Muscle layer of duodenum (tissue), 2 donors: ENCODE results near the gene ROBO1.

Experiments
- H3K27ac ChIP-seq: one replicate; pipeline ENCODE4 v1.7.0; 2013; ENCODE audit warnings: mild to moderate bottlenecking, low read length
- H3K27me3 ChIP-seq: one replicate; pipeline ENCODE4 v1.7.0; 2013; ENCODE audit warnings: low read depth, mild to moderate bottlenecking, control low read depth, low read length
- H3K36me3 ChIP-seq, 2 donors: one replicate each; pipeline ENCODE4 v1.7.0; 2013; ENCODE audit warnings: low read length in 2 of 2, control low read depth in 1 of 2, mild to moderate bottlenecking in 1 of 2; ENCODE audit not compliant: insufficient read depth in 2 of 2, control insufficient read depth in 1 of 2
- H3K4me1 ChIP-seq, 2 donors: one replicate each; pipeline ENCODE4 v1.7.0; 2013; ENCODE audit warnings: low read length in 2 of 2, mild to moderate bottlenecking in 2 of 2, control low read depth in 1 of 2, moderate library complexity in 1 of 2; ENCODE audit not compliant: insufficient read depth in 2 of 2, control insufficient read depth in 1 of 2
- H3K4me3 ChIP-seq, 2 donors: one replicate each; pipeline ENCODE4 v1.7.0; 2013; ENCODE audit warnings: low read length in 2 of 2, low read depth in 1 of 2, mild to moderate bottlenecking in 1 of 2
- H3K9me3 ChIP-seq, 2 donors: one replicate each; pipeline ENCODE4 v1.7.0; 2013; ENCODE audit warnings: low read length in 2 of 2, control low read depth in 1 of 2, mild to moderate bottlenecking in 1 of 2; ENCODE audit not compliant: control insufficient read depth in 1 of 2
- donor health status: healthy.

The ROBO1 gene

GRCh38 chr3:79154865-79155264 lies 612.9 kb downstream of the ROBO1 start:
- no peak overlapping the region for H3K4me3 ChIP-seq
- no peaks in the 10 kb centered on the region for H3K36me3 ChIP-seq
- H3K27ac ChIP-seq, result no peak overlapping the region
- no peaks in the 10 kb centered on the region for H3K27me3 ChIP-seq
- no peaks in the 10 kb centered on the region for H3K9me3 ChIP-seq
- no peaks in the 10 kb centered on the region for H3K4me1 ChIP-seq

DNA sequence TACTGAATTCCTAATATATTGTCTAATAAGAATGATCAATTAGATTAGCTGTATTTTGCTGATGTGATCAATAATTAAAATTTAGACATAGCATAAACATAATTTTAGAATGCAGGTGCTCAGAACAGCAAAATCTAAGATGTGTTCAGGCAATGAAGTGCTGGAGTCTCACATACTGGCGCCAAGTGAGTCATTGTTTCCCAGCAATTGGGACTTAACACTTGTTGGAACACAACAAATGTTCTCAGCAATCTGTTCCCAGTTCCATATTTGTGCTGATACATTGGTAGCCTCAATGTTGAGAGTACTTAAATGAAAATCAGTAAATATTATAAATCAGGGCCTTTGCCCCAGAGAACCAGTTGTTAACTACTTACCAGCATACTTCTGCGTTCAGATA lies 619.0 kb downstream of the ROBO1 start:
- no peaks in the 10 kb centered on the region for H3K36me3 ChIP-seq
- H3K27ac ChIP-seq, result no peak overlapping the region
- H3K9me3 ChIP-seq, result no peaks in the 10 kb centered on the region
- no peaks in the 10 kb centered on the region for H3K4me1 ChIP-seq
- no peaks in the 10 kb centered on the region for H3K27me3 ChIP-seq
- H3K4me3 ChIP-seq, result no peak overlapping the region

GRCh38 chr3:79146024-79146423 lies 621.8 kb downstream of the ROBO1 start:
- H3K4me1 ChIP-seq, result no peaks in the 10 kb centered on the region
- H3K36me3 ChIP-seq, result no peaks in the 10 kb centered on the region
- H3K27me3 ChIP-seq, result no peaks in the 10 kb centered on the region
- H3K4me3 ChIP-seq, result no peak overlapping the region
- no peaks in the 10 kb centered on the region for H3K9me3 ChIP-seq
- H3K27ac ChIP-seq, result no peak overlapping the region

DNA sequence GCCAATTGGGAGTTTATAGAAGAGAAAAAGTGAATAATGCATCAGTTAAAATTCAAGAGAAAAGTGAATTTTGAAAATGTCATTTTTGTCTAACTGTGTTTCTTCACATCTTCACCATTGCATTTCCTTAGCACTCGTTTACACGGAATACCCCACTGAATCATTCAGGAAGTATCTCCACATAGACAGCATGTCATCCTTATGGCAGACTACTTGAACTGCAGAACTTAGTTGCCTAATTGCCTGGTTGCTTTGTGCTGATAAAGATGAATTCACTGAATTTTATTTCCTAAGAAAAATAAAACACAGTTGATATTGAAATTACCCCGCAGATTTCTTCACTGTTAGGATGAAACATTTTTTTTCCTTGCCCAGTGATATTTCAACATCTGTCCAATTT lies 627.1 kb downstream of the ROBO1 start:
- Histone ChIP-seq H3K36me3 (no peaks in the 10 kb centered on the region), H3K4me3 (no peak overlapping the region), H3K27ac (no peak overlapping the region)

DNA sequence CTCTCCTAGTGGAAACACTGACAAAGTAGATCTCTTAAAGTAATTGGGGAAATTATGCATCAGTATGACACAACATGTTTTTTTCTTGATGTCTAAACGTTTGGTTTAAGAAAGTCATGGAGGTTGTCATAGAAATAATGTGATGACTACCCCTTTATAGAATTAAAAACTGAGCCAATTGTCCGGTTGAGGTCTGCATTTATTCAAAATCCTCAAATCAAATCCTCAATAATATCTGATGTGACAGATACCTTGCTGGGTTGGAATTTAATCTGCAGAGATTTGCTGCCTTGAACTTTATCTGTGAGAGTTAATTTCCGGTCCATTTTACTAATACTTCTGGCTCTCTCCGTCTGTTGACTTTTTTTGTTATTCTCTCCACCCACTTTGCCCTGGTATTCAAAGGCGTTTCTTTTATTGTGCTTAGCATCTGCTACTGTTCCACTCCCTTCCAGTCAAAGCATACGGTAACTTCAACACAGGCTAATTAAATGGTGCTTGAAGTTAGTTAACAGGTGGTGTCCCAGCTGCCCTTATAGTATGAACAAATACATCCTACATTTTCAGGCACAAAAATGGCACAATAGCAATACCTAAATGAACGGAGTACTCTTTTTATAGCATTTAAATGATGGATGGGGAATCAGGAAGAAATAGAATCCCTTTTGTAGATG lies 628.3 kb downstream of the ROBO1 start:
- Histone ChIP-seq H3K4me1 (no peaks in the 10 kb centered on the region), H3K27ac (no peak overlapping the region), H3K27me3 (no peaks in the 10 kb centered on the region), H3K4me3 (no peak overlapping the region), H3K9me3 (no peaks in the 10 kb centered on the region), H3K36me3 (no peaks in the 10 kb centered on the region)

More for the DNA sequence above, 627.1 kb downstream of the ROBO1 start:
- no peaks in the 10 kb centered on the region for H3K4me1 ChIP-seq
- H3K27me3 ChIP-seq, result no peaks in the 10 kb centered on the region
- no peaks in the 10 kb centered on the region for H3K9me3 ChIP-seq

- no peaks in the 10 kb centered on the region for H3K9me3 ChIP-seq
- no peaks in the 10 kb centered on the region for H3K27me3 ChIP-seq
- H3K4me1 ChIP-seq, result no peaks in the 10 kb centered on the region
- no peak overlapping the region for H3K27ac ChIP-seq
- no peaks in the 10 kb centered on the region for H3K36me3 ChIP-seq
- no peak overlapping the region for H3K4me3 ChIP-seq
Measured at GRCh38 chr3:79125313-79125984, 642.3 kb downstream of the ROBO1 start.

GRCh38 chr3:79115458-79115857 lies 652.3 kb downstream of the ROBO1 start:
- peaks cover 0 to 4% of the 10 kb centered on the region in 2 donors for H3K4me1 ChIP-seq
- H3K4me3 ChIP-seq, result no peak overlapping the region
- H3K27ac ChIP-seq, result no peak overlapping the region
- no peaks in the 10 kb centered on the region for H3K27me3 ChIP-seq
- H3K36me3 ChIP-seq, result no peaks in the 10 kb centered on the region
- no peaks in the 10 kb centered on the region for H3K9me3 ChIP-seq

DNA sequence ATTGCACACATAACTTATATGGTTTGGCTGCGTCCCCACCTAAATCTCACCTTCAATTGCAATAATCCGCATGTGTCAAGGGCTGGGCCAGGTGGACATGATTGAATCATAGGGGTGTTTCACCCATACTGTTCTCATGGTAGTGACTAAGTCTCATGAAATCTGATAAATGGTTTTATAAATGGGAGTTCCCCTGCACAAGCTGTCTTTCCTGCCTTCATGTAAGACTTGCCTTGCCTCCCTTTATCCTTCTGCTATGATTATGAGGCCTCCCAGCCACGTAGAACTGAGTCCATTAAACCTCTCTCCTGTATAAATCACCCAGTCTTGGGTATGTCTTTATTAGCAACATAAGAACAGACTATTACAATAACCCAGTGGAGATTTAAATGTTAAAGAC lies 653.9 kb downstream of the ROBO1 start:
- H3K36me3 ChIP-seq, result no peaks in the 10 kb centered on the region

DNA sequence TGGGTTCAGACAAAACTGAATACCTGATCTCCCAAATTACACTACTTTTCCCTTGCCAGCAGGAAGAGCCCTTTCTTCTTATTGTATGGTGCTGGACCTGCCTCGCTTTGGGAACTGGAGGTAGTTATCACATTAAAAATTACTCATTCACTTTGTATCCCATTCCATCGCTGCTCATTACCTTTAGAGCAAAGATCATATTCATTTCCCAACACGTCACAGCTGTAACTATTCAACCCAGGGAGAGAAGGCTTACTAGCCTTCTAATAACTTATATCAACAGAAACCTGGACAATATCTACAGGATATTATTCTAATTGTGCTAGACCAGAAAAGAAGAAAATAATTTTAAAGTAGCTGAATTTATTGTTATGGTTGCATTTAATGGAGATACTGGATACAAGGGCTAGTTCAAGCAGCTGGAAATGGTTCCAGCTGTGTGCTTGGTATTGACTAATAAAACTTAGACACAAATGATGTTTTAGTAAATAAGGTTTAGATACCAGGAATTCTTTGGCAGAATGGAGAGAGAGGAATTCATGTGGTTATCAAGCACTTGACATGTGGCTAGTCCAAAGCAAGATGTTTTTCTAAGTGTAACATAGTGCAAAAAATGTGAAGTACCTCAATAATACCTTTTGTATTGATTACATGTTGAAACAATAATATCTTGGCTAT lies 656.3 kb downstream of the ROBO1 start:
- Histone ChIP-seq H3K9me3 (no peaks in the 10 kb centered on the region), H3K27me3 (no peaks in the 10 kb centered on the region), H3K4me1 (peaks cover 0 to 4% of the 10 kb centered on the region in 2 donors), H3K4me3 (no peak overlapping the region), H3K36me3 (no peaks in the 10 kb centered on the region), H3K27ac (no peak overlapping the region)

More for the DNA sequence above, 653.9 kb downstream of the ROBO1 start:
- no peak overlapping the region for H3K4me3 ChIP-seq
- no peaks in the 10 kb centered on the region for H3K9me3 ChIP-seq
- H3K27me3 ChIP-seq, result no peaks in the 10 kb centered on the region
- peaks cover 0 to 4% of the 10 kb centered on the region in 2 donors for H3K4me1 ChIP-seq
- no peak overlapping the region for H3K27ac ChIP-seq

- Histone ChIP-seq H3K4me1 (peaks cover 0 to 4% of the 10 kb centered on the region in 2 donors), H3K36me3 (no peaks in the 10 kb centered on the region), H3K27ac (no peak overlapping the region), H3K9me3 (no peaks in the 10 kb centered on the region), H3K27me3 (no peaks in the 10 kb centered on the region), H3K4me3 (no peak overlapping the region)
Measured at GRCh38 chr3:79109754-79110153, 658.0 kb downstream of the ROBO1 start.

DNA sequence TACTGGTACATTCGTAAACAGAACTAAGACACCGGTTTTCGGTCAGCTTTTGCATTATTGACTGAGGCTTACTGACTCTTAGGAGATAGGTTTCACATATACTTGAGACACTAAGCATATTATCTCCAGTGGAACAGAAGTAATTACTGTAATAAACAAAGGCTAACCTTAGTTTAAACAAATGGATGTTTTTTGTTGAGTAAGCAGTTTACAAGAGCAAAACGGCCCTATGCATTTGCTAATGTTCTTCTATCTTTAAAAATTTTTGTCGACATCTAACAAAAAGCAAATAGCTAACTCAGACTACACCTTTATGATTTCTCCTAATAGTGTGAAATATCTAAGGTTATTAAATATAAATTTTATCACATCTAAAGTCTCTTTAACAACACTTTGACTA lies 664.5 kb downstream of the ROBO1 start:
- no peak overlapping the region for H3K4me3 ChIP-seq
- H3K36me3 ChIP-seq, result no peaks in the 10 kb centered on the region
- no peaks in the 10 kb centered on the region for H3K27me3 ChIP-seq
- H3K27ac ChIP-seq, result no peak overlapping the region
- no peaks in the 10 kb centered on the region for H3K4me1 ChIP-seq
- H3K9me3 ChIP-seq, result no peaks in the 10 kb centered on the region
